ENCODE data around the gene LIG1.

DNA sequence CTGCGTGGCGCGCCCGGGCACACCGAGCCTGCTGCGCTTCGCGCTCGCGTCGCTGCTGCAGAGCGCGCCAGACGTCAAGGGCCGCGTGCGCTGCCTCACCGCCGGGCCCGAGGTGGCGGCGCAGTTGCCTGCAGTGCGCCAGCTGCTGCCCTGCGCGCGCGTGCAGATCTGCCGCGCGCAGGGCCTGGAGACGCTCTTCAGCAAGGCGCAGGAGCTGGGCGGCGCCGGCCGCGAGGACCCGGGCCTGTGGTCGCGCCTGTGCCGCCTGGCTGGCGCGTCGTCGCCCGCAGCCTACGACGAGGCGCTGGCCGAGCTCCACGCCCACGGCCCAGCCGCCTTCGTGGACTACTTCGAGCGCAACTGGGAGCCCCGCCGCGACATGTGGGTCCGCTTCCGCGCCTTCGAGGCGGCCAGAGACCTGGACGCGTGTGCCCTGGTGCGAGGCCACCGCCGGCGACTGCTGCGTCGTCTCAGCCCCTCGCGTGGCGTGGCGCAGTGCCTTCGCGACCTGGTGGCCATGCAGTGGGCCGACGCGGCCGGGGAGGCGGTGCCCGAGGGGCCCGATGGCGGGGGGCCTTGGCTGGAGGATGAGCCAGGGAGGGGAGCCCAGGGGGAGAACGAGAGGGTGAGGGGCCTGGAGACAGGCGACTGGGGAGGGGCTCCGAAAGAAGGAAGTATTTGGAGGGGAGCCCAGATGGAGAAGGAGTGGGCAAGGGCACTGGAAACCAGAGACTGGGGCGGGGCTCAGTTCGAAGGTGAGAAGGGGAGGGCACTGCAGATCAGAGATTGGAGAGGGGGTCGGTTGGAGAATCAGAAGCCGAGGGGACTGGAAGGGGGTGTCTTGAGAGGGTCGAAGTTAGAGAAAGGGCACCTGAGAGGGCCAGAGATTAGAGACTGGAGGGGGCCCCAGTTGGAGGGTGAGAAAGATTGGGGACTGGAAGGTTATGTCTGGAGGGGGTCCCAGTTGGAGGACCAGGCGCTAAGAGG, 25.0 kb upstream of the LIG1 start:
- TF ChIP-seq FOXP2 (optimal IDR thresholded peaks at IDR 0.05; ENCODE audit: borderline replicate concordance, extremely low read depth, extremely low read length, insufficient read depth) (no peak), POLR2AphosphoS5 (IDR thresholded peaks at IDR 0.05; ENCODE audit: low read depth, low read length) (no peak), TAF1 (IDR thresholded peaks at IDR 0.05; ENCODE audit: borderline replicate concordance, insufficient read depth, low read length) (no peak), SIN3A (IDR thresholded peaks at IDR 0.05; ENCODE audit: borderline replicate concordance, insufficient read depth, low read length) (no peak)
- TF ChIP-seq, protein P1, sequence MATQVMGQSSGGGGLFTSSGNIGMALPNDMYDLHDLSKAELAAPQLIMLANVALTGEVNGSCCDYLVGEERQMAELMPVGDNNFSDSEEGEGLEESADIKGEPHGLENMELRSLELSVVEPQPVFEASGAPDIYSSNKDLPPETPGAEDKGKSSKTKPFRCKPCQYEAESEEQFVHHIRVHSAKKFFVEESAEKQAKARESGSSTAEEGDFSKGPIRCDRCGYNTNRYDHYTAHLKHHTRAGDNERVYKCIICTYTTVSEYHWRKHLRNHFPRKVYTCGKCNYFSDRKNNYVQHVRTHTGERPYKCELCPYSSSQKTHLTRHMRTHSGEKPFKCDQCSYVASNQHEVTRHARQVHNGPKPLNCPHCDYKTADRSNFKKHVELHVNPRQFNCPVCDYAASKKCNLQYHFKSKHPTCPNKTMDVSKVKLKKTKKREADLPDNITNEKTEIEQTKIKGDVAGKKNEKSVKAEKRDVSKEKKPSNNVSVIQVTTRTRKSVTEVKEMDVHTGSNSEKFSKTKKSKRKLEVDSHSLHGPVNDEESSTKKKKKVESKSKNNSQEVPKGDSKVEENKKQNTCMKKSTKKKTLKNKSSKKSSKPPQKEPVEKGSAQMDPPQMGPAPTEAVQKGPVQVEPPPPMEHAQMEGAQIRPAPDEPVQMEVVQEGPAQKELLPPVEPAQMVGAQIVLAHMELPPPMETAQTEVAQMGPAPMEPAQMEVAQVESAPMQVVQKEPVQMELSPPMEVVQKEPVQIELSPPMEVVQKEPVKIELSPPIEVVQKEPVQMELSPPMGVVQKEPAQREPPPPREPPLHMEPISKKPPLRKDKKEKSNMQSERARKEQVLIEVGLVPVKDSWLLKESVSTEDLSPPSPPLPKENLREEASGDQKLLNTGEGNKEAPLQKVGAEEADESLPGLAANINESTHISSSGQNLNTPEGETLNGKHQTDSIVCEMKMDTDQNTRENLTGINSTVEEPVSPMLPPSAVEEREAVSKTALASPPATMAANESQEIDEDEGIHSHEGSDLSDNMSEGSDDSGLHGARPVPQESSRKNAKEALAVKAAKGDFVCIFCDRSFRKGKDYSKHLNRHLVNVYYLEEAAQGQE (IDR thresholded peaks at IDR 0.05; ENCODE audit: insufficient read depth in 1 of 2, low read depth in 2 of 2, low read length in 2 of 2): no peak

Data from PFSK-1 (cell line).